Rectal smooth muscle tissue (tissue), 1 donor: ENCODE measurements around the gene NUCB1.
"Not testable (repeated sequence)": the region's sequence is repeated elsewhere in the genome, so short reads cannot be mapped to it uniquely, and the experiment has no call there.

Experiments used
- H3K27ac ChIP-seq: one replicate; pipeline ENCODE4 v1.7.0; 2013; ENCODE audit warnings: low read depth, low read length, inconsistent platforms
- H3K27me3 ChIP-seq: one replicate; pipeline ENCODE4 v1.7.0; 2013; ENCODE audit warnings: low read length; ENCODE audit not compliant: control insufficient read depth, insufficient read depth
- H3K36me3 ChIP-seq: one replicate; pipeline ENCODE4 v1.7.0; 2013; ENCODE audit warnings: low read length; ENCODE audit not compliant: control insufficient read depth, insufficient read depth
- H3K4me1 ChIP-seq: one replicate; pipeline ENCODE4 v1.7.0; 2013; ENCODE audit warnings: low read length; ENCODE audit not compliant: control insufficient read depth, insufficient read depth
- H3K4me3 ChIP-seq: one replicate; pipeline ENCODE4 v1.7.0; 2013; ENCODE audit warnings: low read length
- H3K9ac ChIP-seq: one replicate; pipeline ENCODE4 v1.7.0; 2013; ENCODE audit warnings: low read length

Gene NUCB1

GRCh38 chr19:48900477-48901406, 630 bp downstream of the NUCB1 start:
- Histone ChIP-seq H3K4me1 (peaks cover 5% of the 10 kb centered on the region), H3K9ac (peak overlapping the region; percentile 25), H3K36me3 (peaks cover 10% of the 10 kb centered on the region), H3K27ac (peak overlapping the region; percentile 72), H3K4me3 (peak overlapping the region; percentile 74), H3K27me3 (no peaks in the 10 kb centered on the region)

GRCh38 chr19:48902291-48902690, 2.2 kb downstream of the NUCB1 start:
- H3K9ac ChIP-seq, H3K27ac ChIP-seq, H3K4me1 ChIP-seq, H3K4me3 ChIP-seq, H3K27me3 ChIP-seq: not testable (repeated sequence)
- peaks cover 10% of the 10 kb centered on the region for H3K36me3 ChIP-seq

- not testable (repeated sequence) for H3K4me3 ChIP-seq
Measured at GRCh38 chr19:48903788-48904187, 3.7 kb downstream of the NUCB1 start.

GRCh38 chr19:48905664-48906063, 5.6 kb downstream of the NUCB1 start:
- Histone ChIP-seq H3K27me3 (no peaks in the 10 kb centered on the region), H3K27ac (no peak overlapping the region), H3K36me3 (peaks cover 18% of the 10 kb centered on the region), H3K9ac (no peak overlapping the region), H3K4me1 (peaks cover 5% of the 10 kb centered on the region), H3K4me3 (no peak overlapping the region)

More at GRCh38 chr19:48903788-48904187, 3.7 kb downstream of the NUCB1 start:
- peaks cover 16% of the 10 kb centered on the region for H3K36me3 ChIP-seq
- not testable (repeated sequence) for H3K4me1 ChIP-seq, H3K9ac ChIP-seq, H3K27ac ChIP-seq, H3K27me3 ChIP-seq

- Histone ChIP-seq H3K36me3 (peaks cover 24% of the 10 kb centered on the region), H3K4me1 (no peaks in the 10 kb centered on the region), H3K27ac (no peak overlapping the region), H3K4me3 (no peak overlapping the region), H3K9ac (no peak overlapping the region), H3K27me3 (no peaks in the 10 kb centered on the region)
Measured at GRCh38 chr19:48906324-48906723, 6.2 kb downstream of the NUCB1 start.

- H3K36me3 ChIP-seq: peaks cover 33% of the 10 kb centered on the region
- no peak overlapping the region for H3K9ac ChIP-seq
- no peaks in the 10 kb centered on the region for H3K4me1 ChIP-seq
- no peak overlapping the region for H3K4me3 ChIP-seq
- H3K27ac ChIP-seq: no peak overlapping the region
- H3K27me3 ChIP-seq: no peaks in the 10 kb centered on the region
Measured at GRCh38 chr19:48907671-48908070, 7.6 kb downstream of the NUCB1 start.

GRCh38 chr19:48909424-48910077, 9.4 kb downstream of the NUCB1 start:
- peaks cover 47% of the 10 kb centered on the region for H3K36me3 ChIP-seq
- H3K27me3 ChIP-seq, H3K27ac ChIP-seq, H3K4me1 ChIP-seq, H3K4me3 ChIP-seq, H3K9ac ChIP-seq: not testable (repeated sequence)

GRCh38 chr19:48910803-48911202, 10.7 kb downstream of the NUCB1 start:
- Histone ChIP-seq H3K9ac (no peak overlapping the region), H3K4me3 (no peak overlapping the region), H3K27me3 (no peaks in the 10 kb centered on the region), H3K4me1 (no peaks in the 10 kb centered on the region), H3K36me3 (peaks cover 38% of the 10 kb centered on the region), H3K27ac (no peak overlapping the region)

GRCh38 chr19:48913114-48913889, 13.2 kb downstream of the NUCB1 start:
- no peaks in the 10 kb centered on the region for H3K4me1 ChIP-seq
- no peak overlapping the region for H3K27ac ChIP-seq
- no peaks in the 10 kb centered on the region for H3K27me3 ChIP-seq
- no peak overlapping the region for H3K9ac ChIP-seq
- no peak overlapping the region for H3K4me3 ChIP-seq
- H3K36me3 ChIP-seq: peaks cover 39% of the 10 kb centered on the region

- H3K9ac ChIP-seq: no peak overlapping the region
- no peaks in the 10 kb centered on the region for H3K4me1 ChIP-seq
- no peak overlapping the region for H3K4me3 ChIP-seq
- H3K27me3 ChIP-seq: no peaks in the 10 kb centered on the region
- no peak overlapping the region for H3K27ac ChIP-seq
- H3K36me3 ChIP-seq: peaks cover 39% of the 10 kb centered on the region
Measured at GRCh38 chr19:48914181-48914580, 14.1 kb downstream of the NUCB1 start.

- Histone ChIP-seq H3K36me3 (peaks cover 39% of the 10 kb centered on the region), H3K4me1 (no peaks in the 10 kb centered on the region), H3K27ac (no peak overlapping the region), H3K9ac (no peak overlapping the region), H3K4me3 (no peak overlapping the region), H3K27me3 (no peaks in the 10 kb centered on the region)
Measured at GRCh38 chr19:48915757-48916156, 15.6 kb downstream of the NUCB1 start.

- Histone ChIP-seq H3K36me3 (peaks cover 26% of the 10 kb centered on the region), H3K4me1 (no peaks in the 10 kb centered on the region), H3K9ac (no peak overlapping the region), H3K27ac (no peak overlapping the region), H3K4me3 (no peak overlapping the region), H3K27me3 (no peaks in the 10 kb centered on the region)
Measured at GRCh38 chr19:48918071-48918470, 18.0 kb downstream of the NUCB1 start.
